ENCODE measurements around the gene PIEZO2.

Gene PIEZO2

DNA sequence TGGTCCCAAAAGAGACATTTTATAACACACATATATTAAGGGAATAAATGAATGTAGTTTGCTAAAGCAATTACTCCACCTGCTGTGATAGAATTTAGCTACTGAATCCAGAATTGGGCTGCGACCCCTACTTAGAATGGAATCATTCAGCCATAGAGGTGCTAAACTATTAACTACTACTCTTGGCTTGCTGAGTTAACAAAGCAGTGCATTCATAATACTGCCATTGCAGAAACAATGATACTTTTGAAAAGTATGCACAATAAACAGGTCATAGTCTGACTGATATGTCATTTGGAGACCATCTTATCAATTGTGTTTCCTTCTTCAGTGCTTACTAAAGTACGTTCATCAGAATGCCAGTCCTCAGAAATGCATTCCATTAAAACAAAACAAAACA is 273.6 kb downstream of the PIEZO2 start:
- Histone ChIP-seq H3K9ac (ENCODE audit: low read length) (no peak overlapping the region), H3K27me3 (ENCODE audit: control insufficient read depth, insufficient read depth, low read length) (no peaks in the 10 kb centered on the region), H3K9me3 (ENCODE audit: control insufficient read depth, low read length) (no peaks in the 10 kb centered on the region), H3K36me3 (ENCODE audit: control insufficient read depth, insufficient read depth, low read length) (no peaks in the 10 kb centered on the region), H3K4me3 (ENCODE audit: low read length) (no peak overlapping the region), H3K4me1 (ENCODE audit: control insufficient read depth, insufficient read depth, low read length) (no peaks in the 10 kb centered on the region)

DNA sequence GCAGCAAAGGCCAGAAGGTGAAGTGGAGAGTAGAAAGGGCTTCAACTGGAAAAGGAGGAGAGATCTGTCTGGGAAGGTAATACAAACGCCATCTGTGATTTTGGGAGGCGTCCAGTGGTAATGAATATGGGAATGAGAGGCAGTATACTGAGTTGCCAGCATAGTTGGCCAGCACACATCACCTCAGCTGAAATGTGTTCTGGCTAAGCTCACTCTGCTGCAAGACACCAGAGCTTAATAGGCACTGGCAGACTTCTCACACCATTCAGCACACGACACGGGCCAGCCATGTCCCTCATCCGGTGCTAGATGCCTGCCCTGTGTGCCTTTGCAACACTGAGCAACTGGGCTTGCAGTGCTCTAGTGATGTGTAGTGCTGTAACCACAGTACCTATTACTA is 277.1 kb downstream of the PIEZO2 start:
- no peaks in the 10 kb centered on the region for H3K4me1 ChIP-seq (ENCODE audit: control insufficient read depth, insufficient read depth, low read length)
- H3K9me3 ChIP-seq (ENCODE audit: control insufficient read depth, low read length) = no peaks in the 10 kb centered on the region
- no peaks in the 10 kb centered on the region for H3K36me3 ChIP-seq (ENCODE audit: control insufficient read depth, insufficient read depth, low read length)
- no peak overlapping the region for H3K4me3 ChIP-seq (ENCODE audit: low read length)
- H3K9ac ChIP-seq (ENCODE audit: low read length) = no peak overlapping the region
- H3K27me3 ChIP-seq (ENCODE audit: control insufficient read depth, insufficient read depth, low read length) = no peaks in the 10 kb centered on the region

DNA sequence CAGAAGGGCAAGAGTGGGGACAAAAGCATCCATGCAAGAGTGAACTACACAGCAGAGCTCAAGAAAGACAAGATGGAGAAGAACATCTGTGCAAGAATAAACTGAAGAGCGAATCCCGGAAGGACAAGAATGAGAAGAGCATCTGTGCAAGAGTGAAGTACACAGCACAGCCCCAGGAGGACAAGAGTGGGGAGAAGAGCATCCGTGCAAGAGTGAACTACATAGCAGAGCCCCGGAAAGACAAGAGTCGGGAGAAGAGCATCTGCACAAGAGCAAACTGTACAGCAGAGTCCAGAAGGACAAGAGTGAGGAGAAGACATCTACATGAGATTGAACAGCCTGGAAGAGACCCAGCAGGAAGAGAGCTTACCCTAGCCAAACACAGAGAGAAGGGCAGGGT is 284.6 kb downstream of the PIEZO2 start:
- H3K27me3 ChIP-seq (ENCODE audit: control insufficient read depth, insufficient read depth, low read length) = no peaks in the 10 kb centered on the region
- no peaks in the 10 kb centered on the region for H3K36me3 ChIP-seq (ENCODE audit: control insufficient read depth, insufficient read depth, low read length)

DNA sequence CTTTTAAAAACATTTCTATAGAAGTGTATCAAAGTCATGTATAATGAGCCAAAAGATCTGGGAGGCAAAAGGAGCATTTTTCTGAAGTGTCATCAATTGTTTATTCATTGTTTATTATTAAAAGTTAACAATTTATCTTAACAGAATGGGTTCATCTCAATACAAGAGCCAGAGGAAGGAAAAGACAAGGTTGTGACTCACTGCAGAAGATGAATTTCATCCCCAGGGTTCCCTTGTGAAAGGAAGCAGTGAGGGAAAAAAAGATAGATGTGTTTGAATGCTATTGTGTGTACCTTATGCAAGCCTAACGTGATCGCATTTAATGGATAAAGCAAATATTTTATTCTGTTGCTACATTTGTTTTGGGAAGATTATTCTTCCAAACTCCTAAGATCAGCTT is 286.3 kb downstream of the PIEZO2 start:
- H3K4me1 ChIP-seq (ENCODE audit: control insufficient read depth, insufficient read depth, low read length) = no peaks in the 10 kb centered on the region
- H3K9me3 ChIP-seq (ENCODE audit: control insufficient read depth, low read length) = no peaks in the 10 kb centered on the region
- H3K27me3 ChIP-seq (ENCODE audit: control insufficient read depth, insufficient read depth, low read length) = no peaks in the 10 kb centered on the region
- no peaks in the 10 kb centered on the region for H3K36me3 ChIP-seq (ENCODE audit: control insufficient read depth, insufficient read depth, low read length)
- H3K9ac ChIP-seq (ENCODE audit: low read length) = no peak overlapping the region
- no peak overlapping the region for H3K4me3 ChIP-seq (ENCODE audit: low read length)

More for the DNA sequence above, 284.6 kb downstream of the PIEZO2 start:
- H3K4me1 ChIP-seq (ENCODE audit: control insufficient read depth, insufficient read depth, low read length) = no peaks in the 10 kb centered on the region
- no peaks in the 10 kb centered on the region for H3K9me3 ChIP-seq (ENCODE audit: control insufficient read depth, low read length)
- H3K4me3 ChIP-seq (ENCODE audit: low read length) = no peak overlapping the region
- no peak overlapping the region for H3K9ac ChIP-seq (ENCODE audit: low read length)

DNA sequence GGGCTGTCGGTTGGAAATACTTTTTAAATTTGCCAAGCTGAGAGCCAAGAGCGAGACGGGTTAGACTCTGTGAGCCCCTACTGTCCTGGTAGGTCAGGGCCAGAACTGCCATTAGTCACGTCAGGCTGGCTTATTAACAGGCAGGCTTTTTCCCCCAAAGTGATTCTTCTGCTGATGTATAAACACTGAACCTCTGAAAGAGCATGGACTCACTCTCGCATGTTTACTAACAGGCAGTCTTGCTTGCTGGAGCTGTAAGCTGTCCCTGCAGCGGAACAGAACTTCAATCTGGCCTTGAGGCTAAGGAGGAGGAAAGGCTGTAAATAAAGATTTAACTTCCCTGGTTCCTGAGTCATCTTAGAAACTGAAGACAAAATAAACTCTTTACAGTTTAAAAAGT is 288.4 kb downstream of the PIEZO2 start:
- H3K4me3 ChIP-seq (ENCODE audit: low read length) = no peak overlapping the region
- no peaks in the 10 kb centered on the region for H3K36me3 ChIP-seq (ENCODE audit: control insufficient read depth, insufficient read depth, low read length)
- no peaks in the 10 kb centered on the region for H3K4me1 ChIP-seq (ENCODE audit: control insufficient read depth, insufficient read depth, low read length)
- no peaks in the 10 kb centered on the region for H3K9me3 ChIP-seq (ENCODE audit: control insufficient read depth, low read length)
- no peaks in the 10 kb centered on the region for H3K27me3 ChIP-seq (ENCODE audit: control insufficient read depth, insufficient read depth, low read length)
- no peak overlapping the region for H3K9ac ChIP-seq (ENCODE audit: low read length)

DNA sequence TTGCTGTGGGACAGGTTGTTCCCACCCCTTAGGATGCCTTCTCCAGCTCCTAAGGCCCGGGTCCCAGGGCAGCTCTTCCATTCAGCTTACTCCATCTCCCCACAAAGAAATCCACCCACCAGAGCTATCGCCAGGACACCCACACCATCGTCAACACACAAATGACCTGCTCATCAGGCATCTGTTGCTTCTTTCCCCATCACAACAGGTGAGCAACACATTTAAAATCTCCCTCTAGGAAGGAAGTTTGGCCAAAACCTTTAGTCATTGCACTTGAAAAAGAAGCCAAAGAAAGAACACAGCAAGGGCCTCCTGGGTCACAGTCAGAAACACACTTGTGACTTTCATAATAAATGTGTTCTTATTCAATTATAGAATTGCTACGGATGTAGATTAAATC is 289.0 kb downstream of the PIEZO2 start:
- Histone ChIP-seq H3K4me1 (ENCODE audit: control insufficient read depth, insufficient read depth, low read length) (no peaks in the 10 kb centered on the region), H3K36me3 (ENCODE audit: control insufficient read depth, insufficient read depth, low read length) (no peaks in the 10 kb centered on the region), H3K9me3 (ENCODE audit: control insufficient read depth, low read length) (no peaks in the 10 kb centered on the region), H3K27me3 (ENCODE audit: control insufficient read depth, insufficient read depth, low read length) (no peaks in the 10 kb centered on the region), H3K4me3 (ENCODE audit: low read length) (no peak overlapping the region), H3K9ac (ENCODE audit: low read length) (no peak overlapping the region)

- Histone ChIP-seq H3K27me3 (ENCODE audit: control insufficient read depth, insufficient read depth, low read length) (no peaks in the 10 kb centered on the region), H3K4me3 (ENCODE audit: low read length) (no peak overlapping the region), H3K9me3 (ENCODE audit: control insufficient read depth, low read length) (no peaks in the 10 kb centered on the region), H3K4me1 (ENCODE audit: control insufficient read depth, insufficient read depth, low read length) (no peaks in the 10 kb centered on the region), H3K36me3 (ENCODE audit: control insufficient read depth, insufficient read depth, low read length) (no peaks in the 10 kb centered on the region), H3K9ac (ENCODE audit: low read length) (no peak overlapping the region)
Measured at GRCh38 chr18:10858477-10858876, 290.9 kb downstream of the PIEZO2 start.

DNA sequence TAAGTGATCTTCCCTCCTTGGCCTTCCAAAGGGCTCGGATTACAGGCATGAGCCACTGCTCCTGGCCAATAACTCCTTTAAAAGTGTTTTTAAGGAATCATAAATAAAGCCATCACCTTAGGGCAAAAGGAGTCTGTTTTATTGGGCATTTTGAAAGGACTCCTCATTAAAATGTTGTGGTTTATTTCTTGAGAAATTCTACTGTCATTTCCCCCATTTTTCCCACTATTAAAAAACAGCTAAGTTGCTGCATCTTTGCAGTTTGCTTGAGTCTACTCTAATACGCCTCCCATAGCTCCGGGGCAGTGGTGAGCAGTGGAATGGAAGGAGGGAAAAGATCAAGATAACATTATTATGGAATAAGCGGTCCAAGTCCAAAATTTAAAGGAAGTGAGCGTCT is 293.2 kb downstream of the PIEZO2 start:
- Histone ChIP-seq H3K4me3 (ENCODE audit: low read length) (no peak overlapping the region), H3K36me3 (ENCODE audit: control insufficient read depth, insufficient read depth, low read length) (no peaks in the 10 kb centered on the region), H3K4me1 (ENCODE audit: control insufficient read depth, insufficient read depth, low read length) (no peaks in the 10 kb centered on the region), H3K9me3 (ENCODE audit: control insufficient read depth, low read length) (no peaks in the 10 kb centered on the region), H3K27me3 (ENCODE audit: control insufficient read depth, insufficient read depth, low read length) (no peaks in the 10 kb centered on the region), H3K9ac (ENCODE audit: low read length) (no peak overlapping the region)

DNA sequence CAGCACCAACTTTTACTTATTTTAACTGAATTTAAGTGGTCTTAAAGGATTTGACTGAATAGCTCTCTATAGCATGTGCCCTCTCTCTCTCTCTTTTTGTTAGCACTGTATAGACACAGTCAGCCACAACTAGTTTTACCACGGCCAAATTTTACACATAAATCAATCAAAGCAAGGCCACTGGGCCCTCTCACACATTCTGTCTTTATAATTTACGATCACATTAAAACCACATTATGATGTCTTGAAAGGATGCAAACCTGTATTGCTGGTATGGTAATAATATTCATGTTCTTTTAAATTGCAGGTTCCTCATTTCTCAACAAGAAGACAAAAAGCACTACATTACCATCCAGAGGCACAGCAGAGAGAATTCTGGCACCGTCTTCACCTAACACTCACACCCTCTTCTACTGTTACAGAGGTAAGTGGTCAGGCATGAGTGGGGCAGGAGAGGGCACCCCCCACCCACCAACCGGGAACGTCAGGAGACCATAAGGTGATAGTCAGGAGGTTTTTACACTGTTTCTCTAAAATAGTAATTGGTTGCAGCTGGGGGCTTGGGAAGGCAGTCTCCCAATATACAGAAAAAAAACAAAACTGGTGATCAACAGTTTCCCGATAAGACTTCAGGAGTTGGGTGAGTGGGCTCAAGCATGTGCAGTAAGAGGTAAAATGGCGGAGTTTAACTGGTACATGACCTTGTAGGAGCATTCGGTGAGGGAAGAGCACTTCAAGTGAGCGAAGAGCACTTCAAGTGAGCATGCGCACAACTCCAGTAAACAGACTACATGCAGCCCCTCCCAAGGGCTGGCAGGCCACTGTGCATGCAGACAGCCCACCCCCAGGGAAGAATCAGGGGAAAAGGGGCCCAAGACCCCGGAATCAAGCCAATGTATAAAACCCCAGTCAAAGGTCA is 296.7 kb downstream of the PIEZO2 start:
- H3K9ac ChIP-seq (ENCODE audit: low read length) = no peak overlapping the region
- no peaks in the 10 kb centered on the region for H3K4me1 ChIP-seq (ENCODE audit: control insufficient read depth, insufficient read depth, low read length)
- no peaks in the 10 kb centered on the region for H3K9me3 ChIP-seq (ENCODE audit: control insufficient read depth, low read length)
- H3K27me3 ChIP-seq (ENCODE audit: control insufficient read depth, insufficient read depth, low read length) = no peaks in the 10 kb centered on the region
- no peak overlapping the region for H3K4me3 ChIP-seq (ENCODE audit: low read length)
- no peaks in the 10 kb centered on the region for H3K36me3 ChIP-seq (ENCODE audit: control insufficient read depth, insufficient read depth, low read length)

GRCh38 chr18:10851824-10852319 is 297.5 kb downstream of the PIEZO2 start:
- no peak overlapping the region for H3K4me3 ChIP-seq (ENCODE audit: low read length)
- H3K4me1 ChIP-seq (ENCODE audit: control insufficient read depth, insufficient read depth, low read length) = no peaks in the 10 kb centered on the region
- no peaks in the 10 kb centered on the region for H3K27me3 ChIP-seq (ENCODE audit: control insufficient read depth, insufficient read depth, low read length)
- H3K9ac ChIP-seq (ENCODE audit: low read length) = no peak overlapping the region
- H3K36me3 ChIP-seq (ENCODE audit: control insufficient read depth, insufficient read depth, low read length) = no peaks in the 10 kb centered on the region
- no peaks in the 10 kb centered on the region for H3K9me3 ChIP-seq (ENCODE audit: control insufficient read depth, low read length)

DNA sequence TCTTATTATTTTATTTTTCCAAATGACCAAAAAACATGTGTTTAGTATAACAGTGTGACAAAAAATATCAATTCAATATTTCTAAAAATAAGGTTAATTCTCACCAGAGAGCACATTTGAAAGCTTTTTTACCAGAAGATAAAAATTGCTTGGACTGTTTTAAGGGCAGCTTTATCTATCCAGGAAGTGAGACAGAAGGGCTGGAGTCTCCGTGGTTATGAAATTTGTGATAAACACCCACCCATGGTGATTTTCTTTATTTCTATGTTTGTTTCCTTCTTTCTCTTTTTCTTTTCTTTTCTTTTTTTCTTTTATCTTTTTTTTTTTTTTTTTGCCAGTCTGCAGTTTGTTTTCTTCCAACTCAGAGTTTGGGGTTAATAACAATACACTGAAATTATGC is 298.5 kb downstream of the PIEZO2 start:
- no peaks in the 10 kb centered on the region for H3K4me1 ChIP-seq (ENCODE audit: control insufficient read depth, insufficient read depth, low read length)
- H3K27me3 ChIP-seq (ENCODE audit: control insufficient read depth, insufficient read depth, low read length) = no peaks in the 10 kb centered on the region
- no peak overlapping the region for H3K4me3 ChIP-seq (ENCODE audit: low read length)
- H3K9me3 ChIP-seq (ENCODE audit: control insufficient read depth, low read length) = no peaks in the 10 kb centered on the region
- H3K9ac ChIP-seq (ENCODE audit: low read length) = no peak overlapping the region
- no peaks in the 10 kb centered on the region for H3K36me3 ChIP-seq (ENCODE audit: control insufficient read depth, insufficient read depth, low read length)

- H3K9ac ChIP-seq (ENCODE audit: low read length) = no peak overlapping the region
- no peak overlapping the region for H3K4me3 ChIP-seq (ENCODE audit: low read length)
- H3K9me3 ChIP-seq (ENCODE audit: control insufficient read depth, low read length) = no peaks in the 10 kb centered on the region
- H3K36me3 ChIP-seq (ENCODE audit: control insufficient read depth, insufficient read depth, low read length) = no peaks in the 10 kb centered on the region
- no peaks in the 10 kb centered on the region for H3K27me3 ChIP-seq (ENCODE audit: control insufficient read depth, insufficient read depth, low read length)
- no peaks in the 10 kb centered on the region for H3K4me1 ChIP-seq (ENCODE audit: control insufficient read depth, insufficient read depth, low read length)
Measured at GRCh38 chr18:10850216-10850615, 299.2 kb downstream of the PIEZO2 start.
